ENCODE measurements around the gene RFX4. TPM values are rescaled to one million over a fixed set of nuclear protein-coding genes. Genes with fewer than 3 reads are reported as not detected.

RFX4 gene
- total and polyA plus RNA-seq, 7 donors, result 0.56 TPM; not detected in 6

DNA sequence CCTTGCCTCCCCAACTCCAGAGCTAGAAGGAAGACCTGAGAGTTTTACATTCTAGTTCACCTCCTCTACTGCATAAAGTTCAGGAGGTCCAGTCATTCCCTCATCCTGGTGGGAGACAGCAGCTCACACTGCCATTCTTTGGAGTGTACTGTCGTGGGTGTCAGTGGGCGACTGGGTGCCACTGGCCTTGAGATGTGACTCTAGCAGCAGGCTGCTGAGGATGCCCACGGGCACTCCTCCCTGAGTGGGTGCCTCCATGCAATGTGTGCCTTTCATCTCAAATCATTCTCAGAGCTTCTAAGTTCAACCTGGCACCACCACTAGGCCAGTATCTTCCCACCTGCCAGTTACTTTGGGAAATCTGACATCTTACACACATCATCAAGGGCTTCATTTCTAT lies 12.5 kb downstream of the RFX4 start:
- WGBS, 3 donors, result 88 to 92% (median 88%) methylated on average over 3 of the region's 3 CpGs
- H3K27ac ChIP-seq, result no peak overlapping the region
- no peak overlapping the region for H3K4me3 ChIP-seq
- intact Hi-C loops (cut with DNase I), result no loop called here
- TF ChIP-seq, protein P1, sequence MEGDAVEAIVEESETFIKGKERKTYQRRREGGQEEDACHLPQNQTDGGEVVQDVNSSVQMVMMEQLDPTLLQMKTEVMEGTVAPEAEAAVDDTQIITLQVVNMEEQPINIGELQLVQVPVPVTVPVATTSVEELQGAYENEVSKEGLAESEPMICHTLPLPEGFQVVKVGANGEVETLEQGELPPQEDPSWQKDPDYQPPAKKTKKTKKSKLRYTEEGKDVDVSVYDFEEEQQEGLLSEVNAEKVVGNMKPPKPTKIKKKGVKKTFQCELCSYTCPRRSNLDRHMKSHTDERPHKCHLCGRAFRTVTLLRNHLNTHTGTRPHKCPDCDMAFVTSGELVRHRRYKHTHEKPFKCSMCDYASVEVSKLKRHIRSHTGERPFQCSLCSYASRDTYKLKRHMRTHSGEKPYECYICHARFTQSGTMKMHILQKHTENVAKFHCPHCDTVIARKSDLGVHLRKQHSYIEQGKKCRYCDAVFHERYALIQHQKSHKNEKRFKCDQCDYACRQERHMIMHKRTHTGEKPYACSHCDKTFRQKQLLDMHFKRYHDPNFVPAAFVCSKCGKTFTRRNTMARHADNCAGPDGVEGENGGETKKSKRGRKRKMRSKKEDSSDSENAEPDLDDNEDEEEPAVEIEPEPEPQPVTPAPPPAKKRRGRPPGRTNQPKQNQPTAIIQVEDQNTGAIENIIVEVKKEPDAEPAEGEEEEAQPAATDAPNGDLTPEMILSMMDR (IDR thresholded peaks at IDR 0.05), result no peak
- peaks cover 2 to 33% (median 3%) of the 10 kb centered on the region in 3 donors for H3K27me3 ChIP-seq (ENCODE audit: insufficient read depth in 3 of 3, low read length in 2 of 3)
- H3K9me3 ChIP-seq, result no peaks in the 10 kb centered on the region
- DNase-seq (no peak), ATAC-seq (no peak)
- H3K4me1 ChIP-seq, result no peaks in the 10 kb centered on the region
- no peaks in the 10 kb centered on the region for H3K36me3 ChIP-seq (ENCODE audit: insufficient read depth in 1 of 2, low read depth in 1 of 2)

DNA sequence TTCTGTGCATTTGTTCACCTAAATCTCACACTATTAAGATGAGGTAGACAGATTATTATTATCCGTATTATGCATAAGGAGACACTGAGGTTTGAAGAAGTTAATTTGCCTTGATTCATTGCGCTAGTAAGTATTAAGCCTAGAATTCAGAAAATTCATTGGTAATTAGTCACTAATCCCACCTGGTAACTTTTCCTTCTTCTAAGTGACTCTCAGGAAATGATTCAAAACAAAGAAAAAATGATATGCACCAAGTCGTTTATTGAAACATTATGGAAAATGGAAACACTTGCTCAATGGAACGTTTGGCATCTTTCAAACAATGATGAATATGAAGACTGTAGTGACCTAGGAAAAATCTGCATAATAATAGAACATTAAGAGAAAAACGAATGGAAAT lies 15.2 kb downstream of the RFX4 start:
- ATAC-seq (no peak), DNase-seq (no peak)
- Histone ChIP-seq H3K27ac (no peak overlapping the region), H3K36me3 (ENCODE audit: insufficient read depth in 1 of 2, low read depth in 1 of 2) (no peaks in the 10 kb centered on the region), H3K9me3 (no peaks in the 10 kb centered on the region), H3K4me1 (no peaks in the 10 kb centered on the region), H3K27me3 (ENCODE audit: insufficient read depth in 3 of 3, low read length in 2 of 3) (peaks cover 0 to 19% (median under 1%) of the 10 kb centered on the region in 3 donors), H3K4me3 (no peak overlapping the region)
- intact Hi-C loops (cut with DNase I), result no loop called here
- TF ChIP-seq, protein P1 (IDR thresholded peaks at IDR 0.05), result no peak
- 61 to 67% (median 63%) methylated on average over 5 of the region's 5 CpGs for WGBS, 3 donors

DNA sequence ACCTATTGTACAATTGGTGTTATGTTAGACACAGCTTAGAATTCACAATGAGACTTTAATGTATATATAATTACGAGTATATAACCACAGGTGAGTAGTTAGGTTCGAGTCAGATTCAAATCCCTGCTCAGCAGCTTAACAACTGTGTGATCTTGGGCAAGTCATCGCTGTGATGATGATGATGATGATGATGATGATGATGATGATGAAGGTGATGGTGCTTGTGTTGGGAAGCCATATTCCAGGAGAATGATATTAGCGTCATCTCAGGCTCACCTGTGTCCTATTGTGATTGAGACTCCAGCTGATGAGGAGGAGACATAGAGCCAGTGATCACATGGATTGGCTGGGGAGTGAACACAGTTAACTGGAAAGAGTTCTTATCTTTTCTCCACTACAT lies 16.5 kb downstream of the RFX4 start:
- H3K4me3 ChIP-seq, result no peak overlapping the region
- H3K9me3 ChIP-seq, result no peaks in the 10 kb centered on the region
- no peaks in the 10 kb centered on the region for H3K36me3 ChIP-seq (ENCODE audit: insufficient read depth in 1 of 2, low read depth in 1 of 2)
- WGBS, 3 donors, result 92 to 94% (median 93%) methylated on average over 4 of the region's 4 CpGs
- TF ChIP-seq, protein P1 (IDR thresholded peaks at IDR 0.05), result no peak
- ATAC-seq (no peak), DNase-seq (no peak)
- intact Hi-C loops (cut with DNase I), result no loop called here
- H3K27me3 ChIP-seq (ENCODE audit: insufficient read depth in 3 of 3, low read length in 2 of 3), result peaks cover 0 to 8% (median 0%) of the 10 kb centered on the region in 3 donors
- H3K27ac ChIP-seq, result no peak overlapping the region
- no peaks in the 10 kb centered on the region for H3K4me1 ChIP-seq

DNA sequence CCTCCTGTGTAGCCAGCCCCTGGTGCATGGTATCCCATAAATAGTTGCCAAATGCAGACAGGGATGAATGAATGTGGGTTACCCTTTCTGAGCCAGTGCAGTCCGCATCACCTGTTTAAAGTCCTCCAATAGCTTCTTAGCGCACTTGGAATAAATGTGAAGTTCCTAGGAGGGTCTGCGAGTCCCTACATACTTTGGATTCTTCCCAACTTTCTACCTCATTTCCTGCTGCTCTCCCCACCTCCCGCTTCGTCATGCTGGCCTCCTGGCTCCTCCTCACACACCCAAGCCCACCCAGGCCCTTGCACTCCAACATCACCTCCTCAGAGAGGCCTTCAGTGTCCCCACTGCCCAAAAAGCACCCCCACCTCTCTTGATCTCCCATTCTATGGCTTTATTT lies 17.7 kb downstream of the RFX4 start:
- H3K4me3 ChIP-seq, result no peak overlapping the region
- 71 to 80% (median 74%) methylated on average over 5 of the region's 5 CpGs for WGBS, 3 donors

DNA sequence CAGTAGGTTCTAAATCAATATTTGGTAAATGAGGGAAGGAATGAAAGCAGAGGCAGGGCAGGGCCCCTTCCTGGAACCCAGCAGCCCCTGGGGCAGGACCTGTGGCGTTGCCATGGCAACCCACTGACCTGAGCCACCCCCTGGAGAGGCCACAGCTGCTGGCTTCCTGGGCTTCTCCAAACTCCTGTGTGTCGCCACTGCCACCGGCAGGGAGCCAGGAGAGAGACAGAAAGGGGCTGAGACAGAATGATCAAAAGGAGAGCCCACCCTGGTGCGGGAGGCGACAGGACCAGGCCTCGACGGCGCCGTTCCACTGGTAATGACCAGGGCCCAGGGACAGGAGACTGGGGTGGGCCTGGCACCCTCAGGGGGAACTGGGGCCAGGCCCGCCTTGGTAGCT lies 18.2 kb downstream of the RFX4 start:
- H3K4me1 ChIP-seq, result no peaks in the 10 kb centered on the region
- H3K36me3 ChIP-seq (ENCODE audit: insufficient read depth in 1 of 2, low read depth in 1 of 2), result no peaks in the 10 kb centered on the region
- no peak overlapping the region for H3K27ac ChIP-seq
- DNase-seq (no peak), ATAC-seq (no peak)
- H3K4me3 ChIP-seq, result no peak overlapping the region
- TF ChIP-seq, protein P1 (IDR thresholded peaks at IDR 0.05), result no peak
- intact Hi-C loops (cut with DNase I), result no loop called here
- H3K9me3 ChIP-seq, result no peaks in the 10 kb centered on the region
- WGBS, 3 donors, result 53 to 72% (median 65%) methylated on average over 10 of the region's 10 CpGs
- peaks cover 0 to 5% (median 0%) of the 10 kb centered on the region in 3 donors for H3K27me3 ChIP-seq (ENCODE audit: insufficient read depth in 3 of 3, low read length in 2 of 3)

More for the DNA sequence above, 17.7 kb downstream of the RFX4 start:
- H3K4me1 ChIP-seq, result no peaks in the 10 kb centered on the region
- intact Hi-C loops (cut with DNase I), result no loop called here
- no peak overlapping the region for H3K27ac ChIP-seq
- ATAC-seq (no peak), DNase-seq (no peak)
- no peaks in the 10 kb centered on the region for H3K36me3 ChIP-seq (ENCODE audit: insufficient read depth in 1 of 2, low read depth in 1 of 2)
- peaks cover 0 to 3% (median 0%) of the 10 kb centered on the region in 3 donors for H3K27me3 ChIP-seq (ENCODE audit: insufficient read depth in 3 of 3, low read length in 2 of 3)
- TF ChIP-seq, protein P1 (IDR thresholded peaks at IDR 0.05), result no peak
- H3K9me3 ChIP-seq, result no peaks in the 10 kb centered on the region
